Uterus (tissue), 2 donors: ENCODE results near the gene SCARF2.
"Not testable (repeated sequence)": the region's sequence is repeated elsewhere in the genome, so short reads cannot be mapped to it uniquely, and the experiment has no call there.

Experiments
- POLR2A ChIP-seq, 2 donors: fragments of 450-650 bp; IDR thresholded peaks; one replicate each; pipeline ENCODE4 v1.6.1; 2016; ENCODE audit warnings: antibody characterized with exemption in 2 of 2, mild to moderate bottlenecking in 1 of 2, moderate library complexity in 1 of 2
- TF ChIP-seq, protein P1 (sequence below), 4 experiments: fragments of 200-600 bp in 2 of 4; fragments of 450-650 bp in 2 of 4; sonication (generic) in 2 of 4; IDR thresholded peaks; one replicate each; pipeline ENCODE4 v1.5.1; 2016 to 2019; ENCODE audit warnings: antibody characterized with exemption in 4 of 4, mild to moderate bottlenecking in 2 of 4, moderate library complexity in 1 of 4

DNA sequence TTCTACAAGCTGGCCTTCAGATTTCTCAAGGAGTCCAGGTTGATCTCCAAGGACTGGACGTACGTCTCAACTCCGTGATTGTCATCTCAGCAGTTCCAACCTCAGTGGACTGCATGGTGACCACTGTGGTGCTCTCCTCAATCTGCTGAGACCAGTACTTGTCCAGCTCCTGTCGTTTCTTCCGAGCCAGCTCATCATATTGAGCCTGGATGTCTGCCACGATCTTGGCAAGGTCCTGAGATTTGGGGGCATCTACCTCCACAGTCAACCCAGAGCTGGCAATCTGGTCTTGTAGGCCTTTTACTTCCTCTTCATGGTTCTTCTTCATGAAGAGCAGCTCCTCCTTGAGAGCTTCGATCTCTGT is 45.5 kb upstream of the SCARF2 start:
- TF ChIP-seq, protein P1, sequence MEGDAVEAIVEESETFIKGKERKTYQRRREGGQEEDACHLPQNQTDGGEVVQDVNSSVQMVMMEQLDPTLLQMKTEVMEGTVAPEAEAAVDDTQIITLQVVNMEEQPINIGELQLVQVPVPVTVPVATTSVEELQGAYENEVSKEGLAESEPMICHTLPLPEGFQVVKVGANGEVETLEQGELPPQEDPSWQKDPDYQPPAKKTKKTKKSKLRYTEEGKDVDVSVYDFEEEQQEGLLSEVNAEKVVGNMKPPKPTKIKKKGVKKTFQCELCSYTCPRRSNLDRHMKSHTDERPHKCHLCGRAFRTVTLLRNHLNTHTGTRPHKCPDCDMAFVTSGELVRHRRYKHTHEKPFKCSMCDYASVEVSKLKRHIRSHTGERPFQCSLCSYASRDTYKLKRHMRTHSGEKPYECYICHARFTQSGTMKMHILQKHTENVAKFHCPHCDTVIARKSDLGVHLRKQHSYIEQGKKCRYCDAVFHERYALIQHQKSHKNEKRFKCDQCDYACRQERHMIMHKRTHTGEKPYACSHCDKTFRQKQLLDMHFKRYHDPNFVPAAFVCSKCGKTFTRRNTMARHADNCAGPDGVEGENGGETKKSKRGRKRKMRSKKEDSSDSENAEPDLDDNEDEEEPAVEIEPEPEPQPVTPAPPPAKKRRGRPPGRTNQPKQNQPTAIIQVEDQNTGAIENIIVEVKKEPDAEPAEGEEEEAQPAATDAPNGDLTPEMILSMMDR (IDR thresholded peaks at IDR 0.05): not testable (repeated sequence)
- TF ChIP-seq POLR2A (IDR thresholded peaks at IDR 0.05): not testable (repeated sequence)
